ENCODE measurements around the gene TET3.

Gene TET3

DNA sequence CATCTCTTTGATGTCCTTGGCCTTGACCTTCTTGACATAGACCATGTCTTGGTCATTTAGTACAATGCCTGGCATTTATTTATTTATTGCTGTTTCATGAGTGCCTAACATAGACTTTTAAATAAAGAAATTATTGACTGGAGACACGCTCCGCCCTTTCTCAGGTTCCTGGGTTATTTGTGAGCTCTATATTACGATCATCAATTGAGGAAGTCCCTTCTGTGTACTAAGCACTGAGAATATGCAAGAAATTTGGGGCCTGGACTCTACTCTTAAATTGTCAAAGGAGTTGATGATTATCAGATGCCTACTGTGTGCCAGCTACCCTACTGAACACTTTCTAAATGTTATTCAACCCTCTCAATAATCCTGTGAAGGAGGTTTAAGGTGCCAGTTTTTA is 19.7 kb upstream of the TET3 start:
- DNase-seq = no peak

- DNase-seq = no peak
Measured at GRCh38 chr2:73968357-73968937, 16.3 kb upstream of the TET3 start.

DNA sequence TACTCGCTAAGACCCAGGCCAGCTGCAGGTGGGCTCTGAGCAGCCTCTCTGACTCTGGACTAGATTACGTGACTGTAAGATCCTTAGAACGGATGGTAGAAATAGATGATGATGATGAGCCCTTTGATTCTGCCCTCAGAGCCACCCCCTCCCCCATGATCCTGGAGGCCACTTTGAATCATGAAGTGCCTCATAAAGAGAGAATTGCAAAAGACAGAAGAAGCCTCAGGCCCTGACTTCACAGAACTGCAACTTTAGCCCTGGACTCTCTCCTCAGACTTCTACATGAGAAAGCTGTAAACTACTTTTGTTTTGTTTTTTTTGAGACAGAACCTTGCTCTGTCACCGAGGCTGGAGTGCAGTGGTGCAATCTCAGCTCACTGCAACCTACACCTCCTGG is 15.4 kb upstream of the TET3 start:
- no peak for DNase-seq

- no peak for DNase-seq
Measured at GRCh38 chr2:73970141-73970803, 14.4 kb upstream of the TET3 start.

DNA sequence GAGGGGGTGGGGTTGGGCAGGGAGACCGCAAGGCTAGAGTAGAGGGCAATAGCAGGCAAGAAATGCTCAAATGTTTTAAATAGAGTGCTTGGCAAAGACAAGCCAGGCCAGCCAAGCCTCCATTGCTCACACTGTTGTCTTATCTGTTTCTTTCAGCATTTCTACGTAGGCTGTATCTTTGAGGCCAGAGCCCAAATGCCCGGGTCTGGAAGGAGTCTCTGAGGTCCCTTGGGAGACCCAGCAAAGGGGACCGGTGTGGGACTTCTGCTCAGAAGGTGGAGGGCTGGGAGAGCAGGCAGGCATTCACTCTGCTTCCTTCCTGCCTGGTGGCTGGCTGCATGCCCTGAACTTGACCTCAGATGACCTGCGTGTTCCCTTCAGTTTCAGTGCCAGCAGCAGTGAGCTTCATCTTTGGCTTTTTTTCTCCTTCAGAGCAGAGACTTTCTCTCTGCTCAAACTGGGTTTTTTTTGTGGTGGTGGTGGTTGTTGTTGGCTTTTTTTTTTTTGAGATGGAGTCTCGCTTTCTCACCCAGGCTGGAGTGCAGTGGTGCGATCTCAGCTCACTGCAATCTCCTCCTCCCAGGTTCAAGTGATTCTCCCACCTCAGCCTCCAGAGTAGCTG is 13.7 kb upstream of the TET3 start:
- DNase-seq = peak; percentile 52

DNA sequence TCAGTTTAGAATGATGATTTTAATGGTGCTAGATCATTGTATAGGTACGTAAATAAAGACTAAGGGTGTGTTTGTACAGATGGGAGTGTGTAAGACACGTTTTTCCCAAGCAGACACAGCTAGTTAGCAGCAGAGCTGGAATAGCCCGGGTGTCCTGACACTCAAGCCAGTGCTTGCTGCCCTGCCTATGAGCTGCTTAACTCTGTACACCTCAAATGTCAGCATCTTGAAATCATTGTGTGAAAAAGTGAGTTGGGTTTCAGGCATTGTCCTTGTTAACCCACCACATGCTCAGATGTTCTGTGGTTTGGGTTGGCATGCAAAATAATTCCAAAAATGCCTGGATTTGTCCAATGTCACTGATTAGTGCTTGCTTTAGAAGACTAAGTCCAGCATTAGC is 13.0 kb upstream of the TET3 start:
- DNase-seq = no peak

- no peak for DNase-seq
Measured at GRCh38 chr2:73972846-73973245, 11.9 kb upstream of the TET3 start.

- DNase-seq = no peak
Measured at GRCh38 chr2:73975731-73976130, 9.0 kb upstream of the TET3 start.

- no peak for DNase-seq
Measured at GRCh38 chr2:73976803-73977202, 7.9 kb upstream of the TET3 start.

GRCh38 chr2:73977466-73977865 is 7.2 kb upstream of the TET3 start:
- no peak for DNase-seq

GRCh38 chr2:73979021-73979420 is 5.7 kb upstream of the TET3 start:
- DNase-seq = no peak

GRCh38 chr2:73979686-73980085 is 5.0 kb upstream of the TET3 start:
- DNase-seq = no peak

GRCh38 chr2:73980566-73980965 is 4.1 kb upstream of the TET3 start:
- DNase-seq = no peak

- DNase-seq = no peak
Measured at GRCh38 chr2:73981081-73982001, 3.4 kb upstream of the TET3 start.

DNA sequence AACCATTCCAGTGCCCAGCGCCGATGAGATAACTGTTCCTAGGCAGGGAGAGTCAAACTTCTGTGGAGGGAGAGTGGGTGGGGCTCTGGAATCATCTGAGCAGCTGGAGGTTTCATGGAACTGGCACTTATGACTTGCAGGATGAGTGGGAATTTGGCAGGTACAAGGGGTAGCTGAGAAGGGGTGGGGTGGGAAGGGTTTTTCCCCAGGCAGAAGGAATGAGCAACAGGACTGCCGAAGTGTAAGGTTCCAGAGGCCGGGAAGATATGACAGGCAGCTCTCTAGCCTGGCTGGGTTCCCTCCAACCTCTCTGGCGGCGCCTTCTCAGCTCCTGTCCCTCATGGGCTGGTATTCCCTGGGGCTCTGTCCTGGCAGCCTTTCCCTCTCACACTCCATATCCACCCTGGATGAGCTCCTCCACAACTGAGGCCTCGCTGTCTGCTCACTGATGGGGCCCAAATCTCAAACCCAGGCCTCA is 2.5 kb upstream of the TET3 start:
- peak; percentile 32 for DNase-seq

GRCh38 chr2:73983322-73984202 is 1.1 kb upstream of the TET3 start:
- no peak for DNase-seq

DNA sequence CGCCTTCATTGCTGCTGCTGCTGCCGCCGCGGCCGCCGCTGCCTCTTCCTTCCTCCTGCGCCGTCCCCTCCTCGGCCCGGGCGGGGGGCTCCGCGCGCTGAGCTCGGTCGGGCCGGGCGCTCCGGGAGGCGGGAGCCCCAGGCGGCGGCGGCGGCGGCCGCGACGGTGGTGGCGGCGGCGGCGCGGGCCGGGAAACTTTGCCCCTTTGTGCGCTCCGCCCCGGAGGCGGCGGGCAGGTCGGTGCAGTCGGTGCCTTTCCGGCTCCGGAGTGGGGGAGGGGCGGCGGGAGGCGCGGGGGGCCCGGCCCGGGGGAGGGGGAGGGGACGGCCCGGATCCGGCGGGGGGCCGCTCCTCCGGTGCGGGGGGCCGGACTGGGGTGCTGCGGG is 205 bp downstream of the TET3 start:
- no peak for DNase-seq

- DNase-seq = no peak
Measured at GRCh38 chr2:73985308-73986084, 786 bp downstream of the TET3 start.

- no peak for DNase-seq
Measured at GRCh38 chr2:73986085-73986681, 1.5 kb downstream of the TET3 start.

DNA sequence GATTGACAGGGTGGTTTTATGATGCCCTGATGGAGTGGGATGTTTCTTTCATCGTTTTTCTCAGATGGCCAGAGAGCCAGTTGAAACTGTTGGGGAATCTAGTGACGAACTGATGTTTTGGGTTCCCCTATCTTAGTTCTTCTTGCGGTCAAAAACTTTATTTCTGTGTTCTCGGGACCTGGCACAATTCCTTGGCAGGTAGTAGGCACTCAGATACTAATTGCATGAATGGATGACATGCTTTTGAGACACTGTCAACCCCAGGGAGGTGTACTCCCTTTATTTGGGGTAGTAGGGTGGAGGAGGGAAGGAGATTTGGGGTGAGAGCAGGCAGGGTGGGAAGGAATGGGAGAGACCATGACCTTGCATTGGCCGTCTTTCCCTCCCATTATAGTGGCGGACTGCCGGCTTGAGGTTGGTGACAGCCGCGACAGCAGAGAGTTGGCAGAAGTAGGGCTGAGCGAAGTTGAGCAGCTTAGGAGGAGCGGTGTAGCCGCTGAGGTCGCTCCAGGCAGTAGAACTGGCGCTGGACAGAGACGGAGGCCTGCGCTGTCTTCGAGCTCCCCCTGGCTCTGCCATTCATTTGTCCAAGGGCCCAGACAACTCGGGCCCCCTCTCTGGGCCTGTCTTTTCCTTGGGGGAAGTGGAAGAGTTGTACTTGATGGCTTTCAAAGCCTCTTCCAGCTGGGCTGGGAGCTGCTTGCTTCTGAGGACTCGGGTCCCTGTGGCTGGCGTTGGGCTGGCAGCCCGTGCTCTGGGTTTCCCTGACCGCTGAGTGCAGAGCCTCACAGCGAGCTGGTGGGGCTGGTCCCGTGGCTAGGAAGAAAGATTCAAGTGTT is 2.6 kb downstream of the TET3 start:
- no peak for DNase-seq

Data from NCI-H1694 (cell line).